ENCODE results near the gene GORASP1.

GRCh38 chr3:39144748-39145380, 37.4 kb upstream of the GORASP1 start:
- TF ChIP-seq CTCF (optimal IDR thresholded peaks at IDR 0.05 in 1 of 3, IDR thresholded peaks at IDR 0.05 in 1 of 3, conservative IDR thresholded peaks at IDR 0.05 in 1 of 3; ENCODE audit: extremely low read depth in 1 of 3, insufficient read depth in 2 of 3, low read length in 3 of 3) (no peak), EZH2 (IDR thresholded peaks at IDR 0.05; ENCODE audit: low read length) (no peak)

All from keratinocyte (primary cell).